HepG2 (cell line): ENCODE results near the gene BMP6. TPM values are rescaled to one million over a fixed set of nuclear protein-coding genes. Genes with fewer than 3 reads are reported as not detected.

Source experiments
- AKAP8 ChIP-seq: sonication (generic); formaldehyde crosslinking; IDR thresholded peaks from 2 replicates; pipeline ENCODE4 v1.5.1; 2020; ENCODE audit warnings: mild to moderate bottlenecking, missing genetic modification reagents
- CAMTA2 ChIP-seq: sonication (generic); formaldehyde crosslinking; IDR thresholded peaks from 2 replicates; pipeline ENCODE4 v1.4.0; 2020; ENCODE audit warnings: mild to moderate bottlenecking, missing genetic modification reagents, borderline replicate concordance
- CCDC6 ChIP-seq: sonication (generic); formaldehyde crosslinking; IDR thresholded peaks from 2 replicates; pipeline ENCODE4 v1.8.1; 2022; ENCODE audit warnings: mild to moderate bottlenecking, missing genetic modification reagents, moderate library complexity
- ELF1 ChIP-seq: sonication (generic); formaldehyde crosslinking; IDR thresholded peaks from 2 replicates; pipeline ENCODE4 v1.4.0; 2020; ENCODE audit warnings: missing genetic modification reagents
- EP300 ChIP-seq, 3 experiments: sonication (generic) in 1 of 3; formaldehyde crosslinking in 1 of 3; IDR thresholded peaks; 2 replicates each; pipeline versions ENCODE4 v1.5.1 to v1.6.1; 2011 to 2020; ENCODE audit warnings: low read depth in 2 of 3, low read length in 2 of 3, borderline replicate concordance in 1 of 3, improper control_type of control experiment in 1 of 3, mild to moderate bottlenecking in 1 of 3, missing genetic modification reagents in 1 of 3, moderate library complexity in 1 of 3
- FOXA1 ChIP-seq, 2 experiments: fragments of 450-650 bp in 1 of 2; sonication (generic) in 1 of 2; formaldehyde crosslinking in 1 of 2; IDR thresholded peaks; 2 replicates each; pipeline versions ENCODE4 v1.4.0 to v1.6.1; 2016 to 2020; ENCODE audit warnings: missing genetic modification reagents in 1 of 2
- KAT8 ChIP-seq: IDR thresholded peaks from 2 replicates; pipeline ENCODE4 v1.6.1; 2016; ENCODE audit warnings: missing genetic modification reagents, missing compliant biosample characterization
- MAZ ChIP-seq, 2 experiments: sonication (generic) in 1 of 2; formaldehyde crosslinking in 1 of 2; IDR thresholded peaks; 2 replicates each; pipeline versions ENCODE4 v1.5.0 to v1.6.1; 2012 to 2020; ENCODE audit warnings: low read depth in 2 of 2, mild to moderate bottlenecking in 2 of 2, borderline replicate concordance in 1 of 2, improper control_type of control experiment in 1 of 2, low read length in 1 of 2, missing genetic modification reagents in 1 of 2, moderate library complexity in 1 of 2
- NCOA5 ChIP-seq: sonication (generic); formaldehyde crosslinking; IDR thresholded peaks from 2 replicates; pipeline ENCODE4 v1.4.0; 2020; ENCODE audit warnings: missing genetic modification reagents
- NFE2L2 ChIP-seq: fragments of 150-350 bp; IDR thresholded peaks from 2 replicates; pipeline ENCODE4 v1.6.1; 2014; ENCODE audit warnings: low read length
- NR1H2 ChIP-seq: sonication (generic); formaldehyde crosslinking; IDR thresholded peaks from 2 replicates; pipeline ENCODE4 v1.8.1; 2022; ENCODE audit warnings: low read depth, missing genetic modification reagents, borderline replicate concordance
- THYN1 ChIP-seq: sonication (generic); formaldehyde crosslinking; IDR thresholded peaks from 2 replicates; pipeline ENCODE4 v1.8.1; 2023; ENCODE audit warnings: low read depth, mild to moderate bottlenecking, moderate library complexity, missing genetic modification reagents, borderline replicate concordance
- ZFP36L2 ChIP-seq: sonication (generic); formaldehyde crosslinking; IDR thresholded peaks from 2 replicates; pipeline ENCODE4 v1.4.0; 2020; ENCODE audit warnings: missing genetic modification reagents
- ZNF274 ChIP-seq: sonication (generic); formaldehyde crosslinking; IDR thresholded peaks from 2 replicates; pipeline ENCODE4 v1.5.1; 2020; ENCODE audit warnings: mild to moderate bottlenecking, missing genetic modification reagents
- ZNF547 ChIP-seq: sonication (generic); formaldehyde crosslinking; IDR thresholded peaks from 2 replicates; pipeline ENCODE4 v1.5.1; 2020; ENCODE audit warnings: mild to moderate bottlenecking, missing genetic modification reagents
- ZNF598 ChIP-seq: sonication (generic); formaldehyde crosslinking; IDR thresholded peaks from 2 replicates; pipeline ENCODE4 v1.5.1; 2020; ENCODE audit warnings: mild to moderate bottlenecking, missing genetic modification reagents, borderline replicate concordance
- polyA plus RNA-seq, 8 experiments: library from polyadenylated mRNA; depleted of rRNA in 3 of 8; stranded (reverse) in 7 of 8; unstranded in 1 of 8; fragments of >200 nt; fragmentation: Illumina TruSeq in 4 of 8; extraction: Trizol in 4 of 8; gene quantifications; 2 replicates each; pipeline versions ENCODE4 v1.2.1 to v1.2.3, GENCODE V29; 2011 to 2016; ENCODE audit warnings: low read depth in 4 of 8, missing spikeins in 1 of 8, mixed read lengths in 1 of 8; ENCODE audit not compliant: insufficient read depth in 1 of 8
- total RNA-seq, 5 experiments: library from RNA; depleted of rRNA; stranded (reverse); fragments of >200 nt; fragmentation: Illumina TruSeq; extraction: Trizol; gene quantifications; 2 replicates each; pipeline ENCODE4 v1.2.3, GENCODE V29; 2016; ENCODE audit warnings: low read depth in 1 of 5
- TF ChIP-seq, protein P1 (sequence below): sonication (generic); formaldehyde crosslinking; conservative IDR thresholded peaks from 2 replicates; pipeline ENCODE4 v1.4.0; 2020; ENCODE audit warnings: mild to moderate bottlenecking, missing genetic modification reagents, moderate library complexity
- TF ChIP-seq, protein P2 (sequence below): sonication (generic); formaldehyde crosslinking; IDR thresholded peaks from 2 replicates; pipeline ENCODE4 v1.4.0; 2020; ENCODE audit warnings: missing genetic modification reagents; ENCODE audit errors: not compliant biosample characterization
- TF ChIP-seq, protein P3 (sequence below): sonication (generic); formaldehyde crosslinking; IDR thresholded peaks from 2 replicates; pipeline ENCODE4 v1.5.0; 2020; ENCODE audit warnings: missing genetic modification reagents

The BMP6 gene
- total and polyA plus RNA-seq, 2 of the 13 experiments (the other 11 are each of a cell fraction or from before 2014, with no cell fraction given): 0.09 to 0.18 TPM

DNA sequence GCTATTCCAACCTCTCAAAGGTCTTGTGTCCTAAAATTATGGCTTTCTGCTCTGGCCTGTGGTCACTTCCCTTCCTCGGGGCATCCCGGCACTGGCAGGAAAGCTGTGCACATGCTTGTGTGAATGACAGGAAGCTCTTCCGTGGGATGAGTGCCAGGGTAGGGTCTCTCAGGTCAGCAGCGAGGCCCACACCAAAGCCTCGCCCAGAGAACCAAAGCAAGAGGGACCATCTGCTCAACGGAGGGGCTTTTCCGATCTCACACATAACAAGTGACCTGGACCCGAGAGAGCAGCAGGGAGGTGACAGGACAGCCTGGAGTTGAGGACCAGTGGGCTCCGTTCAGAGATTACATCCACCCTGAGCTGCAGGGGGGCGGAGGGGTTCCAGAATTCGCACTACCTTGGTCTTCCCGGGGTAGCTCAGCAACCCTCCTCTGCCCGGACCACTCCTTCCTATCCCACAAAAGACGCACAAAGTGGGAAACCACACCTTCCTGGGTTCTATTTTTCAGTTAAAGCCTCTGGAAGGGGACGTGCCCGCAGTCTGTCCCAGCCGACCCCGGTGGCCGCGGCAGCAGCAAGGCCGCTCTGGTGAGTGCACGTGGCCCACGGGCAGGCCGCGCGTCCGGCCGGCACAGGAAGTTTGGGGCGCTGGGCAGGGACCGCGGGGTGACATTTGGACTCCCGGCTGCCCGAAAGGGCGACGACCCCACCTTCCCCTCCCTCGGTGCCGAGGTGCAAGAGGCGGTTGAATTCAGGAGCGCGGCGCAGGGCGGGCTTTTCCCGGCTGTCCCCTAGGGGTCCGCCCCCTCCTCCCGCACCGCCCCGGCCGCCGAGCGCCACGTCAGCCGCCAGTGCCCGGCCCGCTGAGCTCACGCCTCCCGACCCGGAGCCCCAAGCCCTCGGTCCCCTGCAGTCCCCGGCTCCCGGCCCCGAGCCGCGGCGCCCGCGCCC lies 183.7 kb downstream of the BMP6 start (continued):
- TF ChIP-seq, protein P1, sequence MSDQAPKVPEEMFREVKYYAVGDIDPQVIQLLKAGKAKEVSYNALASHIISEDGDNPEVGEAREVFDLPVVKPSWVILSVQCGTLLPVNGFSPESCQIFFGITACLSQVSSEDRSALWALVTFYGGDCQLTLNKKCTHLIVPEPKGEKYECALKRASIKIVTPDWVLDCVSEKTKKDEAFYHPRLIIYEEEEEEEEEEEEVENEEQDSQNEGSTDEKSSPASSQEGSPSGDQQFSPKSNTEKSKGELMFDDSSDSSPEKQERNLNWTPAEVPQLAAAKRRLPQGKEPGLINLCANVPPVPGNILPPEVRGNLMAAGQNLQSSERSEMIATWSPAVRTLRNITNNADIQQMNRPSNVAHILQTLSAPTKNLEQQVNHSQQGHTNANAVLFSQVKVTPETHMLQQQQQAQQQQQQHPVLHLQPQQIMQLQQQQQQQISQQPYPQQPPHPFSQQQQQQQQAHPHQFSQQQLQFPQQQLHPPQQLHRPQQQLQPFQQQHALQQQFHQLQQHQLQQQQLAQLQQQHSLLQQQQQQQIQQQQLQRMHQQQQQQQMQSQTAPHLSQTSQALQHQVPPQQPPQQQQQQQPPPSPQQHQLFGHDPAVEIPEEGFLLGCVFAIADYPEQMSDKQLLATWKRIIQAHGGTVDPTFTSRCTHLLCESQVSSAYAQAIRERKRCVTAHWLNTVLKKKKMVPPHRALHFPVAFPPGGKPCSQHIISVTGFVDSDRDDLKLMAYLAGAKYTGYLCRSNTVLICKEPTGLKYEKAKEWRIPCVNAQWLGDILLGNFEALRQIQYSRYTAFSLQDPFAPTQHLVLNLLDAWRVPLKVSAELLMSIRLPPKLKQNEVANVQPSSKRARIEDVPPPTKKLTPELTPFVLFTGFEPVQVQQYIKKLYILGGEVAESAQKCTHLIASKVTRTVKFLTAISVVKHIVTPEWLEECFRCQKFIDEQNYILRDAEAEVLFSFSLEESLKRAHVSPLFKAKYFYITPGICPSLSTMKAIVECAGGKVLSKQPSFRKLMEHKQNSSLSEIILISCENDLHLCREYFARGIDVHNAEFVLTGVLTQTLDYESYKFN (CRISPR knock-in tag): peak; percentile 67
- TF ChIP-seq ZFP36L2 (CRISPR knock-in tag): no peak; the same call in 1 of the 2 replicates
- TF ChIP-seq ZNF547 (CRISPR knock-in tag): peak; percentile 98
- peak; percentile 92 for TF ChIP-seq CCDC6
- TF ChIP-seq KAT8: peak; percentile 73
- TF ChIP-seq, protein P2, sequence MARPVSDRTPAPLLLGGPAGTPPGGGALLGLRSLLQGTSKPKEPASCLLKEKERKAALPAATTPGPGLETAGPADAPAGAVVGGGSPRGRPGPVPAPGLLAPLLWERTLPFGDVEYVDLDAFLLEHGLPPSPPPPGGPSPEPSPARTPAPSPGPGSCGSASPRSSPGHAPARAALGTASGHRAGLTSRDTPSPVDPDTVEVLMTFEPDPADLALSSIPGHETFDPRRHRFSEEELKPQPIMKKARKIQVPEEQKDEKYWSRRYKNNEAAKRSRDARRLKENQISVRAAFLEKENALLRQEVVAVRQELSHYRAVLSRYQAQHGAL (CRISPR knock-in tag): no peak
- TF ChIP-seq ZNF274 (CRISPR knock-in tag): peak; percentile 94
- no peak for TF ChIP-seq CAMTA2 (CRISPR knock-in tag)
- no peak for TF ChIP-seq THYN1
- TF ChIP-seq AKAP8: 0 out of 2 replicates have a peak, but pooled peaks have one; percentile 81
- TF ChIP-seq NR1H2 (CRISPR knock-in tag): peak; percentile 92
- TF ChIP-seq ELF1 (CRISPR knock-in tag): peak; percentile 43; the same call in 1 of the 2 replicates
- peak; percentile 94; the same call in 1 of the 2 replicates for TF ChIP-seq ZNF598 (CRISPR knock-in tag)
- peak in 1 of 2 experiments; percentile 63; a peak in 1 of 4 replicates for TF ChIP-seq EP300 (IDR thresholded peaks at IDR 0.05; ENCODE audit: low read depth in 2 of 2, low read length in 2 of 2)
- TF ChIP-seq EP300 (CRISPR knock-in tag; IDR thresholded peaks at IDR 0.05; ENCODE audit: borderline replicate concordance): peak; percentile 70
- no peak for TF ChIP-seq NCOA5 (CRISPR knock-in tag)
- TF ChIP-seq, protein P3, sequence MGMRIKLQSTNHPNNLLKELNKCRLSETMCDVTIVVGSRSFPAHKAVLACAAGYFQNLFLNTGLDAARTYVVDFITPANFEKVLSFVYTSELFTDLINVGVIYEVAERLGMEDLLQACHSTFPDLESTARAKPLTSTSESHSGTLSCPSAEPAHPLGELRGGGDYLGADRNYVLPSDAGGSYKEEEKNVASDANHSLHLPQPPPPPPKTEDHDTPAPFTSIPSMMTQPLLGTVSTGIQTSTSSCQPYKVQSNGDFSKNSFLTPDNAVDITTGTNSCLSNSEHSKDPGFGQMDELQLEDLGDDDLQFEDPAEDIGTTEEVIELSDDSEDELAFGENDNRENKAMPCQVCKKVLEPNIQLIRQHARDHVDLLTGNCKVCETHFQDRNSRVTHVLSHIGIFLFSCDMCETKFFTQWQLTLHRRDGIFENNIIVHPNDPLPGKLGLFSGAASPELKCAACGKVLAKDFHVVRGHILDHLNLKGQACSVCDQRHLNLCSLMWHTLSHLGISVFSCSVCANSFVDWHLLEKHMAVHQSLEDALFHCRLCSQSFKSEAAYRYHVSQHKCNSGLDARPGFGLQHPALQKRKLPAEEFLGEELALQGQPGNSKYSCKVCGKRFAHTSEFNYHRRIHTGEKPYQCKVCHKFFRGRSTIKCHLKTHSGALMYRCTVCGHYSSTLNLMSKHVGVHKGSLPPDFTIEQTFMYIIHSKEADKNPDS (CRISPR knock-in tag): 0 out of 2 replicates have a peak, but pooled peaks have one; percentile 21
- no peak for TF ChIP-seq NFE2L2
- peak; percentile 53 for TF ChIP-seq MAZ (IDR thresholded peaks at IDR 0.05; ENCODE audit: borderline replicate concordance, low read depth, low read length)
- TF ChIP-seq MAZ (CRISPR knock-in tag; IDR thresholded peaks at IDR 0.05; ENCODE audit: low read depth): peak; percentile 80
- no peak for TF ChIP-seq FOXA1 (IDR thresholded peaks at IDR 0.05)
- TF ChIP-seq FOXA1 (CRISPR knock-in tag; IDR thresholded peaks at IDR 0.05): no peak
